GM21528 (cell line): ENCODE data around the gene PCLAF.
"Not testable (repeated sequence)": the region's sequence is repeated elsewhere in the genome, so short reads cannot be mapped to it uniquely, and the experiment has no call there.

ENCODE experiments used
- ATAC-seq: cut with Tn5 transposase; IDR thresholded peaks from one replicate; pipeline ENCODE4 v1.9.1; 2021; ENCODE audit warnings: mild to moderate bottlenecking, moderate library complexity; ENCODE audit not compliant: unreplicated experiment, low FRiP score

PCLAF gene

DNA sequence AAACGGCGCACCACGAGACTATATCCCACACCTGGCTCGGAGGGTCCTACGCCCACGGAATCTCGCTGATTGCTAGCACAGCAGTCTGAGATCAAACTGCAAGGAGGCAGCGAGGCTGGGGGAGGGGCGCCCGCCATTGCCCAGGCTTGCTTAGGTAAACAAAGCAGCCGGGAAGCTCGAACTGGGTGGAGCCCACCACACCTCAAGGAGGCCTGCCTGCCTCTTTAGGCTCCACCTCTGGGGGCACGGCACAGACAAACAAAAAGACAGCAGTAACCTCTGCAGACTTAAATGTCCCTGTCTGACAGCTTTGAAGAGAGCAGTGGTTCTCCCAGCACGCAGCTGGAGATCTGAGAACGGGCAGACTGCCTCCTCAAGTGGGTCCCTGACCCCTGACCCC lies 54.3 kb downstream of the PCLAF start:
- not testable (repeated sequence) for ATAC-seq

DNA sequence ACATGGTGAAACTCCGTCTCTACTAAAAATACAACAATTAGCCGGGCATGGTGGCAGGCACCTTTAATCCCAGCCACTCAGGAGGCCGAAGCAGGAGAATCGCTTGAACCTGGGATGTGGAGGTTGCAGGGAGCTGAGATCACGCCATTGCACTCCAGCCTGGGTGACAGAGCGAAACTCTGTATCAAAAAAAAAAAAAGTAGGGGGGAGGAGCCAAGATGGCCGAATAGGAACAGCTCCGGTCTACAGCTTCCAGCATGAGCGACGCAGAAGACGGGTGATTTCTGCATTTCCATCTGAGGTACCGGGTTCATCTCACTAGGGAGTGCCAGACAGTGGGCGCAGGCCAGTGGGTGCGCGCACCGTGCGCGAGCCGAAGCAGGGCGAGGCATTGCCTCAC lies 54.8 kb downstream of the PCLAF start:
- ATAC-seq, result not testable (repeated sequence)

DNA sequence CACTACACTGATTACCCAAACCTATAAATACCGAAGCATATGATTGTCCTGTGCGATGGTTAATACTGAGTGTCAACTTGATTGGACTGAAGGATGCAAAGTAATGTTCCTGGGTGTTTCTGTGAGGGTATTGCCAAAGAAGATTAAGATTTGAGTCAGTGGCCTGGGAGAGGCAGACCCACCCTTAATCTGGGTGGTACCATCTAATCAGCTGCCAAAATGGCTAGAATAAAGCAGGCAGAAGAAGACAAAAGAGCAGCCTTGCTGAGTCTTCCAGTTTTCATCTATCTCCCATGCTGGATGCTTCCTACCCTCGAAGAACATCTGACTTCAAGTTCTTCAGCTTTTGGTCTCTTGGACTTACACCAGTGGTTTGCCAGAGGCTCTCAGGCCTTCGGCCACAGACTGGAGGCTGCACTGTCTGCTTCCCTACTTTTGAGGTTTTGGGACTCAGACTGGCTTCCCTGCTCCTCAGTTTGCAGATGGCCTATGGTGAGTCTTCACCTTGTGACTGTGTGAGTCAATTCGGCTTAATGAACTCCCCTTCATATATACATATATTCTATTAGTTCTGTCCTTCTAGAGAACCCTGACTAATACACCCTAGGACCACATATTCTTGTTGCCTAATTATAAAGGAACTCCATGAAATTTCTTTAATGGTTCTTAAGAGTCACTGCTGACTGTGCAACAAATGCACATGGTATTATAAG lies 56.9 kb downstream of the PCLAF start:
- ATAC-seq, result no peak

DNA sequence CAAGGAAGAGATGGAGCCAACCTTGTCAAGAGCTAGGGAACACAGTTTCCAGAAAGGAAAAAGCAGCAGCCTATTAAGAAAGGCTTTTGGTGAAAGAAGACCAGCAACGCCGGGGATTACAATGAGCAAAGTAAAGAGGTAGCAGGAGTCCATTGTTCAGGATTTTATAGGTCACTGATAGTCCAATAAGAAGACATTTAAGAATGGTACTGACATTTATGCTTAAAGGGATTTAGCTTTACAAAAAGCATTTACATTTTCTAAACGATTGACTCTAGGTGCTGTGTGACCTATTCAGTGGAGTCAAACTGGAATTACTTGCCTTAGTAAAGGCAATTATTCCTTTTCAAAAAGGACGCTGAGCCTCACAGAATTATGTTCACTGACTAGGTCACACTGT lies 66.0 kb downstream of the PCLAF start:
- ATAC-seq, result no peak

DNA sequence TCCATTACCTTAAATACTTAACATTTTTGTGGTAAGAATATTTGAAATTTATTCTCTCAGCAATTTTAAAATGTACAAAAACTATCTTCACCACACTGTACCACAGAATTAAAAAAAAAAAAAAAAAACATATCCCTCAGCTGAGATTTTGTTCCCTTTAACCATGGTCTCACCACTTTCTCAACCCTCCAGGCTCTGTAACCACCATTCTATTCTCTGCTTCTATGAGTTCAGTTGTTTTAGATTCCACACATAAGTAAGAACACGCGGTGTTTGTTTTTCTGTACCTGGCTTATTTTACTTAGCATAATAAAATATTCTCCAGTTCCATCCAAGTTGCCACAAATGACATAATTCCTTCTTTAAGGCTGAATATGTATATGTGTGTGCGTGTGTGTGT lies 66.8 kb downstream of the PCLAF start:
- ATAC-seq, result no peak
